Measurements from ENCODE around the gene ARHGAP9.
"Not testable (repeated sequence)": the region's sequence is repeated elsewhere in the genome, so short reads cannot be mapped to it uniquely, and the experiment has no call there.

Gene ARHGAP9

DNA sequence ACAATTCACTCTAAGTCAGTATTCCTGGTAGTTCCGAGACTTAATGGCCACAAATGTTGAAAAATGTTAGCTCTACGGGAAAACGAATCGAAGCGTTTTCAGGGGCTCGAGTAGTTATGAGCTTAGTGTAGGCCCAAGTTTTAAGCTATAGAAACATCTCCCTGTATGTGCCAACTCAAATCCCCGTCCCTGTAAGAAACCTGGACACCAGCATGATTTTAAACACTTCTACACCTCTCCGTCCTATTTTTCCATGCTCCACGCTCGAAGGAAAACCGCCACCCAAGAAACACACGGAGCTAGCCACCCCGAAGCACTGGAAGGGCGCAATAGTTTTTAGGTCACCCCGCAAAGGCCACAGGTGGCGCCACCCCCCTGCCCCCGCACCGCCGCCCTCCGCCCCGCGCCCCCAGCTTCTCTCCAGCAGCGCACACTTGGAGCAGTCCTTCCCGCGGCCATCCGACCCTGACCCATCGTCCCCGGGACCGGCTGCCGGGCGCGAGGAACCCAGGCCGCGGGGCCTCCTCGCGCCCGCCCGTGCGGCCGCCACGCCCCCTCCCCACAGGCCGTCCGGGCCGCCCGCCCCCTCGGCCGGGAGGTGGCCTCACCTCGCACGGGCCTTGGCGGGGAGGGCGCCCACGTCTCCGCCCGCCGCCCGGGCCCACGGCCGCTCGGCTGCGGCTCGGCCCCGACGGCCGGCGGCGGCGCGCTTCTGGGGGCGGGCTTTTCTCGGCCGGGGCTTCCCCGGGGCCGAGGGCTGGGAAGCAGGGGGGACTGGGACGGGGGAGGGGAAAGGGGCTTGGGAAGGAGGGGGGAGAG, 49.3 kb downstream of the ARHGAP9 start:
- TF ChIP-seq, protein P1, sequence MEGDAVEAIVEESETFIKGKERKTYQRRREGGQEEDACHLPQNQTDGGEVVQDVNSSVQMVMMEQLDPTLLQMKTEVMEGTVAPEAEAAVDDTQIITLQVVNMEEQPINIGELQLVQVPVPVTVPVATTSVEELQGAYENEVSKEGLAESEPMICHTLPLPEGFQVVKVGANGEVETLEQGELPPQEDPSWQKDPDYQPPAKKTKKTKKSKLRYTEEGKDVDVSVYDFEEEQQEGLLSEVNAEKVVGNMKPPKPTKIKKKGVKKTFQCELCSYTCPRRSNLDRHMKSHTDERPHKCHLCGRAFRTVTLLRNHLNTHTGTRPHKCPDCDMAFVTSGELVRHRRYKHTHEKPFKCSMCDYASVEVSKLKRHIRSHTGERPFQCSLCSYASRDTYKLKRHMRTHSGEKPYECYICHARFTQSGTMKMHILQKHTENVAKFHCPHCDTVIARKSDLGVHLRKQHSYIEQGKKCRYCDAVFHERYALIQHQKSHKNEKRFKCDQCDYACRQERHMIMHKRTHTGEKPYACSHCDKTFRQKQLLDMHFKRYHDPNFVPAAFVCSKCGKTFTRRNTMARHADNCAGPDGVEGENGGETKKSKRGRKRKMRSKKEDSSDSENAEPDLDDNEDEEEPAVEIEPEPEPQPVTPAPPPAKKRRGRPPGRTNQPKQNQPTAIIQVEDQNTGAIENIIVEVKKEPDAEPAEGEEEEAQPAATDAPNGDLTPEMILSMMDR (conservative IDR thresholded peaks at IDR 0.05; ENCODE audit: low read depth), result 0 out of 2 replicates have a peak, but pooled peaks have one; percentile 7
- peak overlapping the region; percentile 90 for H3K27ac ChIP-seq
- CTCF ChIA-PET, result interaction anchor here (0.5 to 0.7 kb wide), 2 partner anchors 12 to 79 kb away, joined by 3 to 4 read pairs; no protein-coding TSS in a partner anchor
- DNase-seq (ENCODE audit: low spot score), result peak; percentile 7
- POLR2A ChIA-PET (ENCODE audit: low non-redundant PET), result no interaction called here

- peak overlapping the region; percentile 90 for H3K27ac ChIP-seq
- CTCF ChIA-PET, result interaction anchor here (0.5 to 0.7 kb wide), 2 partner anchors 11 to 78 kb away, joined by 3 to 4 read pairs; no protein-coding TSS in a partner anchor
- TF ChIP-seq, protein P1 (conservative IDR thresholded peaks at IDR 0.05; ENCODE audit: low read depth), result no peak
- POLR2A ChIA-PET (ENCODE audit: low non-redundant PET), result no interaction called here
- DNase-seq (ENCODE audit: low spot score), result peak; percentile 11
Measured at GRCh38 chr12:57429473-57430111, 50.1 kb downstream of the ARHGAP9 start.

- peak overlapping the region; percentile 54 for H3K27ac ChIP-seq
- POLR2A ChIA-PET (ENCODE audit: low non-redundant PET), result no interaction called here
- CTCF ChIA-PET, result no interaction called here
- TF ChIP-seq, protein P1 (conservative IDR thresholded peaks at IDR 0.05; ENCODE audit: low read depth), result no peak
- DNase-seq (ENCODE audit: low spot score), result no peak
Measured at GRCh38 chr12:57428965-57429364, 50.7 kb downstream of the ARHGAP9 start.

DNA sequence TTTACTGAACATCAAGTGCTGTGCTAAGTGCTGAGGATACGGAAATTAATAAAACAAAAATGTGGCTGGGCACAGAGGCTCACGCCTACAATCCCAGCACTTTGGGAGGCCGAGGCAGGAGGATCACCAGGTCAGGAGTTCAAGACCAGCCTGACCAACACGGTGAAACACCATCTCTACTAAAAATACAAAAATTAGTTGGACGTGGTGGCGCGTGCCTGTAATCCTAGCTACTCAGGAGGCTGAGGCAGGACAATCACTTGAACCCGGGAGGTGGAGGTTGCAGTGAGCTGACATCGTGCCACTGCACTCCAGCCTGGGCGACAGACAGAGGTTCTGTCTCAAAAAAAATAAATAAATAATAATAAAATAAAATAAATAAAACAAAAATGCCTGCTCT, 52.7 kb downstream of the ARHGAP9 start:
- H3K27ac ChIP-seq; DNase-seq (ENCODE audit: low spot score); CTCF ChIA-PET: not testable (repeated sequence)
- POLR2A ChIA-PET (ENCODE audit: low non-redundant PET), result interaction anchor here (0.7 kb wide), 1 partner anchor 112 kb away, joined by 5 read pairs; no protein-coding TSS in a partner anchor

Data from RWPE1 (cell line).